Lung (tissue), 12 donors: Measurements from ENCODE around the gene GNAS. TPM values are rescaled to one million over a fixed set of nuclear protein-coding genes. Genes with fewer than 3 reads are reported as not detected.

Experiments
- ATAC-seq: fragments of 200-7000 bp; cut with Tn5 transposase; one replicate; pipeline ENCODE4 v1.9.1; 2020; ENCODE audit warnings: moderate number of reproducible peaks; ENCODE audit not compliant: insufficient read depth, low FRiP score
- DNase-seq, 3 donors: peaks; one replicate each; pipeline ENCODE4 v3.0.0-alpha.2; 2013 to 2017
- H3K27ac ChIP-seq, 2 donors: one replicate each; pipeline ENCODE4 v1.5.1; 2013; ENCODE audit warnings: mild to moderate bottlenecking in 2 of 2, moderate library complexity in 2 of 2, control low read depth in 1 of 2, inconsistent platforms in 1 of 2, low read depth in 1 of 2, low read length in 1 of 2
- H3K27me3 ChIP-seq, 3 donors: one replicate each; pipeline ENCODE4 v1.5.1; 2013; ENCODE audit warnings: low read length in 2 of 3; ENCODE audit not compliant: control insufficient read depth in 3 of 3, insufficient read depth in 3 of 3
- H3K36me3 ChIP-seq, 4 donors: one replicate each; pipeline ENCODE4 v1.5.1; 2013; ENCODE audit warnings: low read length in 4 of 4, mild to moderate bottlenecking in 1 of 4, moderate library complexity in 1 of 4; ENCODE audit not compliant: control insufficient read depth in 4 of 4, insufficient read depth in 4 of 4
- H3K4me1 ChIP-seq, 5 donors: one replicate each; pipeline ENCODE4 v1.5.1; 2013; ENCODE audit warnings: low read length in 5 of 5, mild to moderate bottlenecking in 2 of 5, moderate library complexity in 1 of 5; ENCODE audit not compliant: control insufficient read depth in 5 of 5, insufficient read depth in 5 of 5
- H3K4me3 ChIP-seq: one replicate; pipeline ENCODE4 v1.5.1; 2013; ENCODE audit warnings: mild to moderate bottlenecking, control low read depth, moderate library complexity
- H3K9ac ChIP-seq, 2 donors: one replicate each; pipeline ENCODE4 v1.5.1; 2013; ENCODE audit warnings: low read length in 2 of 2, control low read depth in 1 of 2; ENCODE audit not compliant: insufficient read depth in 1 of 2
- H3K9me3 ChIP-seq, 4 donors: one replicate each; pipeline ENCODE4 v1.5.1; 2013; ENCODE audit warnings: low read length in 3 of 4, mild to moderate bottlenecking in 1 of 4, moderate library complexity in 1 of 4; ENCODE audit not compliant: control insufficient read depth in 4 of 4, insufficient read depth in 3 of 4
- CTCF ChIP-seq: IDR thresholded peaks from 2 replicates; pipeline ENCODE4 v1.5.1; 2012; ENCODE audit warnings: mild to moderate bottlenecking; ENCODE audit errors: control extremely low read depth, extremely low read depth
- WGBS, 2 donors: extraction: QIAGEN DNeasy Blood & Tissue Kit; methylation state at CpG; one replicate each; pipeline ENCODE4 v1.1.7; 2013; 5-methylcytosine and 5-hydroxymethylcytosine counted together
- polyA plus RNA-seq, 2 donors: library from polyadenylated mRNA; stranded (reverse); fragments of 200-250 nt; gene quantifications; one replicate each; pipeline ENCODE4 v1.2.1, GENCODE V29; 2013
- total RNA-seq, 2 donors: library from RNA; depleted of rRNA in 1 of 2; stranded (reverse); fragments of >200 nt in 1 of 2; gene quantifications; one replicate each; pipeline ENCODE4 v1.2.1, GENCODE V29; 2014 to 2021
- donor health status: control.
- donor health status: control.
- donor health status: Bipolar disorder and iron deficiency.
- donor health status: healthy.
- donor health status: DM: yes; HTN: yes; CAD: no.

GNAS gene
- total and polyA plus RNA-seq, 4 donors, result 638 to 1,238 (median 887) TPM

GRCh38 chr20:58811334-58811733, 41.2 kb upstream of the GNAS start:
- WGBS, 2 donors, result 94 to 95% methylated on average over 13 of the region's 13 CpGs
- ATAC-seq (no peak), DNase-seq (no peak)
- Histone ChIP-seq H3K4me3 (no peak overlapping the region), H3K9me3 (peaks cover 0 to 7% (median 0%) of the 10 kb centered on the region in 4 donors), H3K36me3 (no peaks in the 10 kb centered on the region), H3K4me1 (no peaks in the 10 kb centered on the region), H3K27ac (no peak overlapping the region), H3K27me3 (peaks cover 0 to 3% (median 0%) of the 10 kb centered on the region in 3 donors), H3K9ac (no peak overlapping the region)
- no peak for TF ChIP-seq CTCF

- Histone ChIP-seq H3K9me3 (peaks cover 0 to 7% (median 0%) of the 10 kb centered on the region in 4 donors), H3K9ac (no peak overlapping the region), H3K36me3 (no peaks in the 10 kb centered on the region), H3K27ac (no peak overlapping the region), H3K27me3 (peaks cover 0 to 3% (median 0%) of the 10 kb centered on the region in 3 donors), H3K4me3 (no peak overlapping the region), H3K4me1 (no peaks in the 10 kb centered on the region)
- ATAC-seq, result no peak
- TF ChIP-seq CTCF, result no peak
- WGBS, 2 donors, result 87 to 89% methylated on average over 8 of the region's 8 CpGs
- no peak for DNase-seq
Observed at GRCh38 chr20:58813369-58813768, 39.1 kb upstream of the GNAS start.

- no peak overlapping the region for H3K9ac ChIP-seq
- H3K4me1 ChIP-seq, result peaks cover 0 to 5% (median 0%) of the 10 kb centered on the region in 5 donors
- DNase-seq (no peak), ATAC-seq (no peak)
- peaks cover 0 to 3% (median 0%) of the 10 kb centered on the region in 3 donors for H3K27me3 ChIP-seq
- 48 to 67% methylated on average over 11 of the region's 11 CpGs for WGBS, 2 donors
- no peak overlapping the region for H3K4me3 ChIP-seq
- no peak for TF ChIP-seq CTCF
- no peaks in the 10 kb centered on the region for H3K36me3 ChIP-seq
- peaks cover 0 to 7% (median 0%) of the 10 kb centered on the region in 4 donors for H3K9me3 ChIP-seq
- no peak overlapping the region for H3K27ac ChIP-seq
Observed at GRCh38 chr20:58815448-58815847, 37.1 kb upstream of the GNAS start.

- peaks cover 0 to 3% (median 0%) of the 10 kb centered on the region in 3 donors for H3K27me3 ChIP-seq
- no peak for TF ChIP-seq CTCF
- WGBS, 2 donors, result 81 to 86% methylated on average over 10 of the region's 10 CpGs
- no peaks in the 10 kb centered on the region for H3K36me3 ChIP-seq
- no peak overlapping the region for H3K27ac ChIP-seq
- H3K9me3 ChIP-seq, result peaks cover 0 to 7% (median 0%) of the 10 kb centered on the region in 4 donors
- no peak overlapping the region for H3K9ac ChIP-seq
- peaks cover 0 to 5% (median 0%) of the 10 kb centered on the region in 5 donors for H3K4me1 ChIP-seq
- no peak overlapping the region for H3K4me3 ChIP-seq
- ATAC-seq (no peak), DNase-seq (no peak)
Observed at GRCh38 chr20:58816051-58816450, 36.5 kb upstream of the GNAS start.
